H9 (cell line): Measurements from ENCODE around the gene BACH1. TPM values are rescaled to one million over a fixed set of nuclear protein-coding genes. Genes with fewer than 3 reads are reported as not detected.

Source experiments
- DNase-seq: peaks from one replicate; pipeline ENCODE4 v3.0.0-alpha.2; 2017
- H2AFZ ChIP-seq: one replicate; pipeline ENCODE4 v1.6.1; 2013; ENCODE audit warnings: mild to moderate bottlenecking, low read length, control low read depth, moderate library complexity
- H2AK5ac ChIP-seq: 2 replicates; pipeline ENCODE4 v1.6.1; 2013; ENCODE audit warnings: low read length, control low read depth, mixed read lengths; ENCODE audit not compliant: insufficient read length
- H2BK120ac ChIP-seq: one replicate; pipeline ENCODE4 v1.6.1; 2013; ENCODE audit warnings: low read depth, mild to moderate bottlenecking, low read length, control low read depth, inconsistent platforms; ENCODE audit not compliant: poor library complexity, severe bottlenecking
- H2BK12ac ChIP-seq: 2 replicates; pipeline ENCODE4 v1.6.1; 2013; ENCODE audit warnings: low read length, control low read depth, mixed read lengths, low read depth; ENCODE audit not compliant: insufficient read length
- H2BK15ac ChIP-seq: 2 replicates; pipeline ENCODE4 v1.6.1; 2013; ENCODE audit warnings: low read depth, low read length, control low read depth
- H2BK20ac ChIP-seq: one replicate; pipeline ENCODE4 v1.6.1; 2013; ENCODE audit warnings: low read depth, mild to moderate bottlenecking, low read length, control low read depth, inconsistent platforms; ENCODE audit not compliant: poor library complexity, severe bottlenecking
- H2BK5ac ChIP-seq: 2 replicates; pipeline ENCODE4 v1.6.1; 2013; ENCODE audit warnings: low read length, control low read depth, mixed read lengths; ENCODE audit not compliant: insufficient read length
- H3K14ac ChIP-seq: 2 replicates; pipeline ENCODE4 v1.6.1; 2013; ENCODE audit warnings: low read length, control low read depth; ENCODE audit not compliant: insufficient read depth
- H3K18ac ChIP-seq: 2 replicates; pipeline ENCODE4 v1.6.1; 2013; ENCODE audit warnings: low read depth, mild to moderate bottlenecking, mixed read lengths, low read length, control low read depth; ENCODE audit not compliant: insufficient read length
- H3K23ac ChIP-seq: 2 replicates; pipeline ENCODE4 v1.6.1; 2013; ENCODE audit warnings: low read length, control low read depth, mixed read lengths, low read depth; ENCODE audit not compliant: insufficient read length
- H3K23me2 ChIP-seq: 2 replicates; pipeline ENCODE4 v1.6.1; 2013; ENCODE audit warnings: low read depth, mild to moderate bottlenecking, mixed read lengths, low read length, control low read depth; ENCODE audit not compliant: insufficient read length, poor library complexity, severe bottlenecking
- H3K27ac ChIP-seq: 2 replicates; pipeline ENCODE4 v1.5.1; 2013; ENCODE audit warnings: low read length, control low read depth, mixed read lengths, low read depth; ENCODE audit not compliant: insufficient read length
- H3K27me3 ChIP-seq: 2 replicates; pipeline ENCODE4 v1.6.1; 2013; ENCODE audit warnings: low read length, control low read depth, inconsistent platforms; ENCODE audit not compliant: insufficient read depth
- H3K4ac ChIP-seq: 2 replicates; pipeline ENCODE4 v1.6.1; 2013; ENCODE audit warnings: low read depth, mild to moderate bottlenecking, control low read depth, inconsistent platforms, low read length, moderate library complexity
- H3K4me1 ChIP-seq: 2 replicates; pipeline ENCODE4 v1.6.1; 2013; ENCODE audit warnings: low read length, control low read depth, inconsistent platforms; ENCODE audit not compliant: insufficient read depth
- H3K4me2 ChIP-seq: 2 replicates; pipeline ENCODE4 v1.6.1; 2013; ENCODE audit warnings: low read length, control low read depth, mixed read lengths; ENCODE audit not compliant: insufficient read length, insufficient read depth
- H3K56ac ChIP-seq: 2 replicates; pipeline ENCODE4 v1.6.1; 2013; ENCODE audit warnings: low read depth, mild to moderate bottlenecking, mixed read lengths, low read length, control low read depth; ENCODE audit not compliant: insufficient read length
- H3K79me1 ChIP-seq: 2 replicates; pipeline ENCODE4 v1.6.1; 2013; ENCODE audit warnings: low read depth, mild to moderate bottlenecking, moderate library complexity, low read length, control low read depth, inconsistent platforms; ENCODE audit not compliant: insufficient read depth, poor library complexity, severe bottlenecking
- H3K79me2 ChIP-seq: 2 replicates; pipeline ENCODE4 v1.6.1; 2013; ENCODE audit warnings: low read length, control low read depth, inconsistent platforms; ENCODE audit not compliant: insufficient read depth
- H3K9ac ChIP-seq: 2 replicates; pipeline ENCODE4 v1.6.1; 2013; ENCODE audit warnings: low read length, control low read depth, mixed read lengths; ENCODE audit not compliant: insufficient read length; ENCODE audit errors: extremely low read depth
- H3K9me3 ChIP-seq: one replicate; pipeline ENCODE4 v1.6.1; 2013; ENCODE audit warnings: low read depth, low read length, inconsistent platforms; ENCODE audit not compliant: control insufficient read depth
- H3T11ph ChIP-seq: one replicate; pipeline ENCODE4 v1.6.1; 2013; ENCODE audit warnings: mild to moderate bottlenecking, low read length, control low read depth, inconsistent platforms
- H4K20me1 ChIP-seq: one replicate; pipeline ENCODE4 v1.6.1; 2013; ENCODE audit not compliant: control insufficient read depth, insufficient read length, insufficient read depth
- H4K5ac ChIP-seq: 2 replicates; pipeline ENCODE4 v1.6.1; 2013; ENCODE audit warnings: low read depth, mild to moderate bottlenecking, mixed read lengths, low read length, control low read depth; ENCODE audit not compliant: insufficient read length
- H4K8ac ChIP-seq: replicated peaks from 2 replicates; pipeline ENCODE4 v1.6.1; 2013; ENCODE audit warnings: low read length, control low read depth, mixed read lengths, low read depth; ENCODE audit not compliant: insufficient read length
- H4K91ac ChIP-seq: 2 replicates; pipeline ENCODE4 v1.6.1; 2013; ENCODE audit warnings: low read depth, mild to moderate bottlenecking, moderate library complexity, mixed read lengths, low read length, control low read depth; ENCODE audit not compliant: insufficient read length
- H3K27ac Mint-ChIP-seq, 3 experiments: 2 replicates in 2 of 3; 3 replicates in 1 of 3; pipeline ENCODE4 v1.8.0; 2020 to 2021; ENCODE audit warnings: mixed read lengths in 3 of 3, mild to moderate bottlenecking in 1 of 3, moderate library complexity in 1 of 3
- H3K27me3 Mint-ChIP-seq: 2 replicates; pipeline ENCODE4 v1.8.0; 2021; ENCODE audit warnings: low read depth, mild to moderate bottlenecking, moderate library complexity, mixed read lengths
- H3K36me3 Mint-ChIP-seq, 3 experiments: 2 replicates in 2 of 3; 3 replicates in 1 of 3; pipeline ENCODE4 v1.8.0; 2020 to 2021; ENCODE audit warnings: low read depth in 3 of 3, mixed read lengths in 3 of 3; ENCODE audit not compliant: insufficient read depth in 1 of 3
- H3K4me1 Mint-ChIP-seq, 2 experiments: 2 replicates each; pipeline ENCODE4 v1.8.0; 2020; ENCODE audit warnings: mixed read lengths in 2 of 2
- H3K4me3 Mint-ChIP-seq, 2 experiments: 2 replicates in 1 of 2; 3 replicates in 1 of 2; pipeline ENCODE4 v1.8.0; 2020 to 2021; ENCODE audit warnings: mild to moderate bottlenecking in 2 of 2, mixed read lengths in 2 of 2, moderate library complexity in 1 of 2
- H3K9me3 Mint-ChIP-seq, 2 experiments: 2 replicates in 1 of 2; 3 replicates in 1 of 2; pipeline ENCODE4 v1.8.0; 2020; ENCODE audit warnings: mild to moderate bottlenecking in 2 of 2, mixed read lengths in 2 of 2, moderate library complexity in 1 of 2
- CTCF ChIP-seq: fragments of 200-600 bp; sonication (generic); conservative IDR thresholded peaks from 3 replicates; pipeline ENCODE4 v1.8.0; 2021; ENCODE audit warnings: antibody characterized with exemption, mild to moderate bottlenecking
- WGBS: extraction: QIAGEN DNeasy Blood & Tissue Kit; methylation state at CpG from one replicate; pipeline ENCODE4 v1.1.7; 2013; ENCODE audit warnings: missing lambda C conversion rate, low lambda C conversion rate, mixed read lengths; ENCODE audit not compliant: insufficient read length; ENCODE audit errors: extremely low coverage; 5-methylcytosine and 5-hydroxymethylcytosine counted together
- total RNA-seq: library from RNA; stranded (reverse); gene quantifications from 2 replicates; pipeline ENCODE4 v1.2.1, GENCODE V29; 2021

The BACH1 gene
- total RNA-seq, 1 experiment from 2014 or later = 42.4 TPM

DNA sequence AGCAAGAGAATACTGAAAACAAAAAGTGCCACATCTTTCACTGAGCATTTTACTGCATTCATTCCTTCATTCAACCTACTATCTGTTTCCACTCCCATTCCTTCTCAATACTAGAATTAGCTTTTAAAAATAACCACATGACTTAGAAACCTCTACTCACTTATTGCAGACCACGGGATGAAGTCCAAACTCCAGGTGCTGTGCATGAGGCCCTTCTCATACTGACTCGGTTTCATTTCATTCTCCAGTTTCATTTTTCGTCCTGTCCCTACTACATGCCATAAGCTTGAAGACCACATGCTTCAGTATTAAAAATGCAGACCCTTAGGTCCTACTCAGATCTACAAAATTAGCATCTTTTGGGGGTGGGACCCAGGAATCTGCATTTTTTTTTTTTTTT is 2.3 kb upstream of the BACH1 start:
- no CpG with 5 or more reads among the region's 3 CpGs for WGBS
- H4K5ac ChIP-seq = no peak overlapping the region
- no peaks in the 10 kb centered on the region for H3K79me1 ChIP-seq
- no peak overlapping the region for H3K9ac ChIP-seq
- no peak overlapping the region for H2BK120ac ChIP-seq
- peaks cover 2 to 17% of the 10 kb centered on the region in 2 experiments; a peak in 2 of 5 replicates for H3K9me3 Mint-ChIP-seq
- H2BK15ac ChIP-seq = no peak overlapping the region
- no peak for DNase-seq
- peaks cover 15% of the 10 kb centered on the region for H3K23me2 ChIP-seq
- H2AK5ac ChIP-seq = no peak overlapping the region
- H3K14ac ChIP-seq = no peak overlapping the region
- peaks cover 17 to 26% of the 10 kb centered on the region in 2 experiments for H3K4me1 Mint-ChIP-seq
- peaks cover 20% of the 10 kb centered on the region for H3K27me3 Mint-ChIP-seq
- no peak overlapping the region for H2BK5ac ChIP-seq
- no peaks in the 10 kb centered on the region; the same call in 1 of the 2 replicates for H3K27me3 ChIP-seq
- no peak overlapping the region for H3K56ac ChIP-seq
- no peaks in the 10 kb centered on the region for H3K4me1 ChIP-seq
- no peak overlapping the region for H3T11ph ChIP-seq
- no peaks in the 10 kb centered on the region for H4K20me1 ChIP-seq
- H3K27ac Mint-ChIP-seq = no peak overlapping the region
- no peak for TF ChIP-seq CTCF
- H3K27ac ChIP-seq = no peak overlapping the region
- H3K4me2 ChIP-seq = no peak overlapping the region
- no peak overlapping the region for H3K23ac ChIP-seq
- H4K8ac ChIP-seq = no peak overlapping the region
- no peak overlapping the region for H4K91ac ChIP-seq
- no peak overlapping the region for H3K4me3 Mint-ChIP-seq
- no peak overlapping the region for H3K18ac ChIP-seq
- peaks cover 0 to 10% (median 5%) of the 10 kb centered on the region in 3 experiments; a peak in 3 of 7 replicates for H3K36me3 Mint-ChIP-seq
- H2AFZ ChIP-seq = no peak overlapping the region
- no peak overlapping the region for H2BK12ac ChIP-seq
- H3K4ac ChIP-seq = no peak overlapping the region
- H3K79me2 ChIP-seq = peaks cover 5% of the 10 kb centered on the region; the same call in 1 of the 2 replicates
- no peak overlapping the region for H2BK20ac ChIP-seq
- H3K9me3 ChIP-seq = no peaks in the 10 kb centered on the region
